LNCAP (cell line): Measurements from ENCODE around the gene SAG.

ENCODE experiments used
- TF ChIP-seq, protein P1 (sequence below): fragments of 450-650 bp; IDR thresholded peaks from 2 replicates; pipeline ENCODE4 v1.5.1; 2017; ENCODE audit warnings: mild to moderate bottlenecking

The SAG gene

DNA sequence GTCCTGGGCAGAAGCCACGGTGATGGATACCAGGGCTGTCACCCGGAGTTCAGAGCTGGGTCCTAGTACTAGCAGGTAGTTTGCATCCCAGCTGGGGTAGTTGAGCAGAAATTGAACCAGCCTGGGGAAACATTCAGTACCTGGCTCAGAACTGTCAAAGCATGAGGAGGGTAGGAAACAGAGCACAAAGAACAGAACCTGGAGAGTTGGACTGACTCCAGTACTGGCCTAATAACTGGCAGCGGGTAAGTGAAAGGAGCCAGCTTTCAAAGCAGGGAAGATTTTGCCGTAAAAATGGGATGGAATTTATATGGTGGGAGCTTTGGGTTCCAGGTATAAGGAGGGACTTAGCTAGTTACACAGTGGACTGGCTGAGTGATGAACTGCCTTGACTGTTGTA lies 32.4 kb upstream of the SAG start:
- TF ChIP-seq, protein P1, sequence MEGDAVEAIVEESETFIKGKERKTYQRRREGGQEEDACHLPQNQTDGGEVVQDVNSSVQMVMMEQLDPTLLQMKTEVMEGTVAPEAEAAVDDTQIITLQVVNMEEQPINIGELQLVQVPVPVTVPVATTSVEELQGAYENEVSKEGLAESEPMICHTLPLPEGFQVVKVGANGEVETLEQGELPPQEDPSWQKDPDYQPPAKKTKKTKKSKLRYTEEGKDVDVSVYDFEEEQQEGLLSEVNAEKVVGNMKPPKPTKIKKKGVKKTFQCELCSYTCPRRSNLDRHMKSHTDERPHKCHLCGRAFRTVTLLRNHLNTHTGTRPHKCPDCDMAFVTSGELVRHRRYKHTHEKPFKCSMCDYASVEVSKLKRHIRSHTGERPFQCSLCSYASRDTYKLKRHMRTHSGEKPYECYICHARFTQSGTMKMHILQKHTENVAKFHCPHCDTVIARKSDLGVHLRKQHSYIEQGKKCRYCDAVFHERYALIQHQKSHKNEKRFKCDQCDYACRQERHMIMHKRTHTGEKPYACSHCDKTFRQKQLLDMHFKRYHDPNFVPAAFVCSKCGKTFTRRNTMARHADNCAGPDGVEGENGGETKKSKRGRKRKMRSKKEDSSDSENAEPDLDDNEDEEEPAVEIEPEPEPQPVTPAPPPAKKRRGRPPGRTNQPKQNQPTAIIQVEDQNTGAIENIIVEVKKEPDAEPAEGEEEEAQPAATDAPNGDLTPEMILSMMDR: no peak

DNA sequence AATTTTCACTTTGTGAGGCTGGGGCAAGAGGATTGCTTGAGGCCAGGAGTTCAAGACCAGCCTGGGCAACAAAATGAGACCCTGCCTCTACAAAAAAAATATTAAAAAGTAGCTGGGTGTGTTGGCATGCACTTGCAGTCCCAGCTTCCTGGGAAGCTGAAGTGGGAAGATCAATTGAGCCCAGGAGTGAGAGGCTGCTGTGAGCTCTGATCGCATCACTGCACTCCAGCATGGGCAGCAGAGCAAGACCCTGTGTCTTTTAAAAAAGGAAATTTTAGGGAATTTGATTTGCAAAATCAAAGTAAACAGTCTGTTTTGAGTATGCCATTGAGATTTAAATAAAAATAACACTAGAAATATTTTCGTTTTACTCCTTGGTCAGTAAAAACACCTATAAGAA lies 28.7 kb upstream of the SAG start:
- TF ChIP-seq, protein P1: no peak

DNA sequence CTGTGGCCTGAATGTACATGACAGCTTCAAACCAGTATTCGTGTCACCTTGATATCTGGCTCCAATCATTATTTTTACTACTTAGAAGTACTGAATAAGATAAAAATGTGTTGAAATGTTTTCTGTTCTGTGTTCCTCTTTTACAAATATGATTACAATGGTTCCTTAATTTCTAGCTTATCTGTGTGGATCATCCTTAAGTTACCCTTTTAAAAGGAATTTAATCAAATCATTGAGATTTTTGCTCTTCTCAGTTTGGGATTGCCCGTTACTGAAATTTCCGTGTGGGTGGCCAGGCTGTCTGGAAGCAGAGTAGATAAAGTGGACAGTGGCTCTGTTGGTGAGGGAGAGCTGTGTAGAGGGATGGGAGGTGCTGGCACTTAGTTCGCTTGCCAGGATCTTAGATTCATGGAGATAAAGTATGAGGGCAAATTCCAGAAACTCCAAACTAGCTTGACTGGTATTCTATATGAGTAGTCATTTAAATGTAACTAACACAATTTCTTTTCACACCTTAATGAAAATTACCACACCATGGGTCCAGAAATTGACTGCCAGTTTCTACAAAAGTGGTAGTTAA lies 27.4 kb upstream of the SAG start:
- TF ChIP-seq, protein P1: no peak

DNA sequence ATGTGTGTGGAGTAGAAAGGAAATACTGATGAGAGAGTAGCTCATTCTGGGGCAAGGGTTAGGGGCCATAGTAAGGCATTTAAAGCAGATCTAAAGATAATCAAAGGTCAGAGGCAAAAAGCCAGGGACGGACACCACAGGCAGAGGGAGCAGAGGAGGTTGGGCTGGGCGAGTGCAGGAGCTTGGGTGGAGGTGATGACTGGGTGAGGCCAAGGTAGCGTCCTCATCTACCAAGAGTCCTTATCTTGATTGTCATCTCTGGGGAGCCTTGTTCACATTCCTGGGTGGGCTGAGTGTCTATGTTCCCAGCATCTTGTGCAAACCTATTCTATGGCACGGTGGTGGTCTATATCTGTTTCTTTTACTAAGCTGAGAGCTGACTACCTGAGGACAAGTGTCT lies 26.1 kb upstream of the SAG start:
- TF ChIP-seq, protein P1: no peak

DNA sequence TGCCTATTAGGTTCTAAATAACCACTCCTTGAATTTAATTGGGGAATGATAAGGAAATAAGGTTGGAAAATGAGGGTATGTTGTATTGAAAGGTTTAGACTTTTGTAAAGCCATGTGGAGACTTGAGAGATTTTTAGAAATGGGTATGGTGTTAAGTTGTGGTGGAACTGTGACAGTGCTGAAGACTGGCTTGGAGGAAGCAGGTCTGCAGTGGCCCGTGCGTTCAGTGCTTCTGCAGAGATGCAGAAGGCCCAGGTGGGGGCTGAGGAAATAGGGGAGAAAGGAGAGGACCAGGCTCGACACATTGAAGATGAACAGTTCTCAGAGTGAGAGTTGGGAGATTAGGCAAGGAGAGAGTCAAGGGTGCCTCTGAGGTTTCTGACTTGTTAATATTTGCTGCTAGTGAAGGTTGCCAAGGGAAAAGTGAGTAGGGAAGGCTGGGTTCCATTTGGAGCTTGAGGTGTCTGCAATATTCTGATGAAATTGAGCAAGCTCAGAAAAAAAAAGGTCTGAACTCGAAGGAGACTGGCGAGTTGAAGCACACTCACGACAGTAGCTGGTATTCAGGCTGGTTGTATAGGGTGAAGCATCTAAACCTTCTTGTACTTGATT lies 25.5 kb upstream of the SAG start:
- TF ChIP-seq, protein P1: no peak

DNA sequence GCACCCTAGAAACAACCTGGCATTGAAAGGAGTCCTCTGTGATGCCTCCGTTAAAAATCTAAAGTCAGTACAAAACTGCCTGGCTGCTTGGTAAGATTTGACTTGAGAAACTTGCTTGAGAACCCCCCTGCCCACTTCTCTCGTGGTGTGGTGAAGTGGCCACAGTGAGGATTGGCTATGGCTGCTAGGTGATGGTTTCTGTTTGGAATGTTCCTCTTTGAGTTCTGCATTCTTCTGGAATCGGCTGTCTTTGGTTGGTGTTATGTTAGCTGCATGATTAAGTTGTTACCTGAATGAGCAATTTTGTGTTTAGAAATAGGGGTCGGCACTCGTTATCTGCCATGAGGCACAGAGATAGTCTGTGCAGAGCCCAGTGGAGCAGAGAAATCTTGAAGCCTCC lies 21.7 kb upstream of the SAG start:
- TF ChIP-seq, protein P1: no peak

DNA sequence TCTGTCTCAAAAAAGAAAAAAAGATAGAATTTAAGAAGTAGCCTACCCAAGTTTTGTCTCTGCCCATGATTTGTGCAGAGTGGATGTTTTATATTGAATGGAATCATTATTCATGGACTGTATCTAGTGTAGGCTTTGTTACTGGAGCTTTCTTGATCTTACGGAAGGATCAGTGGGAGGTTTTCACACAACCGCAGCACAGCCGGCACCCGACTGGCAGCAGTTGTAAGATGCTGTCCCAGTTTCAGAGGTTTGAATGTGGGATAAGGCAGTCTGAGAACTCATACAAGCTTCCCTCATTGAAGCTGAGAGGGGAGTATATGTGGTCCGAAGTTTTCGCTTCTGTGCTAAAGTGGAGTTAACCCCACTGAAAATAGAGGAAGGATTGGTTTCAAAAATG lies 19.7 kb upstream of the SAG start:
- TF ChIP-seq, protein P1: no peak

DNA sequence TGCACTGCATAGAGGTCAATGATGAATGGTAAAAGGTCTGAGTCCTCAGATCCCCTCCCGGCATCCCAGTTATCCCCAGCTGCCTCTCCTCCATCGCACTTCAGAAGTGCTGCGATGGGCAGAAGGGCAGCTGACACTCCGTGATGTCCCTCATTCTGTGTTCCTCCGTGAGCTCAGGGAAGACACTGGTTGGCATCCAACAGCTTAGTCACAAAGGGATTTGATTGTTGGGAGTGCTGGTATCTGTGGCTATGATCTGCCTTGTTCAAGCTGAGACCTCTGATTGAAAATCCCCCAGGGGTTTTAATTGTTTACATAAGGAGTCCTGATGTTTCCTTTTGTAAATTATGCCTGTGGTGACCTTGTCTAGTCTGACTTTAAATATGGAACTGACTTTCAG lies 19.0 kb upstream of the SAG start:
- TF ChIP-seq, protein P1: no peak
